ENCODE data around the gene FREM1. TPM values are rescaled to one million over a fixed set of nuclear protein-coding genes. Genes with fewer than 3 reads are reported as not detected.

The FREM1 gene
- polyA plus RNA-seq, 1 of the 3 experiments (the other 2 are of a cell fraction): 0.26 TPM

- H3K9me2 ChIP-seq: no peaks in the 10 kb centered on the region
- ChIA-PET POLR2A (no interaction called here), CTCF (no interaction called here)
- no peak overlapping the region for H2AFZ ChIP-seq (ENCODE audit: low read depth)
- H3K9me3 ChIP-seq: no peaks in the 10 kb centered on the region
- no peak overlapping the region for H3K4me3 ChIP-seq (ENCODE audit: low read depth in 2 of 2, low read length in 1 of 2)
- TF ChIP-seq ZBTB33 (IDR thresholded peaks at IDR 0.05; ENCODE audit: borderline replicate concordance, low read depth) (no peak), ELF1 (IDR thresholded peaks at IDR 0.05) (no peak), RAD21 (IDR thresholded peaks at IDR 0.05; ENCODE audit: low read length) (no peak), TCF12 (IDR thresholded peaks at IDR 0.05) (no peak), USF2 (IDR thresholded peaks at IDR 0.05; ENCODE audit: borderline replicate concordance, low read depth, low read length) (no peak), IRF3 (IDR thresholded peaks at IDR 0.05; ENCODE audit: low read depth, low read length) (no peak), JUND (IDR thresholded peaks at IDR 0.05) (no peak), RFX5 (IDR thresholded peaks at IDR 0.05; ENCODE audit: low read length) (no peak), GATA2 (CRISPR knock-in tag; IDR thresholded peaks at IDR 0.05) (no peak), RXRA (IDR thresholded peaks at IDR 0.05; ENCODE audit: borderline replicate concordance, low read depth) (no peak), SMC3 (IDR thresholded peaks at IDR 0.05; ENCODE audit: low read depth, low read length) (no peak), CTCF (IDR thresholded peaks at IDR 0.05) (no peak), USF1 (IDR thresholded peaks at IDR 0.05; ENCODE audit: borderline replicate concordance, low read depth) (no peak), EP300 (IDR thresholded peaks at IDR 0.05; ENCODE audit: borderline replicate concordance in 1 of 2, low read depth in 1 of 2, low read length in 1 of 2) (no peak), REST (IDR thresholded peaks at IDR 0.05; ENCODE audit: low read depth, low read length) (no peak), RCOR1 (IDR thresholded peaks at IDR 0.05; ENCODE audit: low read length) (no peak), CHD2 (IDR thresholded peaks at IDR 0.05; ENCODE audit: low read length, partially characterized antibody) (no peak), GABPA (IDR thresholded peaks at IDR 0.05; ENCODE audit: low read depth) (no peak), SIN3A (IDR thresholded peaks at IDR 0.05; ENCODE audit: borderline replicate concordance, low read depth, low read length) (no peak), NFIC (IDR thresholded peaks at IDR 0.05; ENCODE audit: borderline replicate concordance) (no peak)
- H3K4me1 ChIP-seq (ENCODE audit: control insufficient read depth in 1 of 2, insufficient read depth in 2 of 2, low read depth in 1 of 2, low read length in 1 of 2): no peaks in the 10 kb centered on the region; a peak in 1 of 4 replicates
- H3K27me3 ChIP-seq (ENCODE audit: insufficient read depth): no peaks in the 10 kb centered on the region
- H3K4me2 ChIP-seq: no peak overlapping the region
- 53% methylated on average over 3 of the region's 4 CpGs for WGBS (ENCODE audit: low lambda C conversion rate)
- no peaks in the 10 kb centered on the region for H3F3A ChIP-seq (replicated peaks; ENCODE audit: insufficient read depth)
- no peaks in the 10 kb centered on the region for H3K36me3 ChIP-seq (replicated peaks in 1 of 2; ENCODE audit: control insufficient read depth in 1 of 2, insufficient read depth in 2 of 2, low read length in 1 of 2)
- DNase-seq: no peak
- no peak overlapping the region for H3K27ac ChIP-seq (ENCODE audit: low read depth in 2 of 2, low read length in 1 of 2)
- no peak overlapping the region for H3K9ac ChIP-seq
- no peaks in the 10 kb centered on the region for H4K20me1 ChIP-seq (ENCODE audit: insufficient read depth)
- no peaks in the 10 kb centered on the region for H3K79me2 ChIP-seq (ENCODE audit: insufficient read depth)
Measured at GRCh38 chr9:14790628-14791027, 119.6 kb downstream of the FREM1 start.
